NCI-H1417 (cell line): ENCODE measurements around the gene RABAC1.
"Not testable (repeated sequence)": the region's sequence is repeated elsewhere in the genome, so short reads cannot be mapped to it uniquely, and the experiment has no call there.

Source experiments
- DNase-seq, 3 experiments: peaks; one replicate each; lab custom pipeline; 2025; lab: John Stamatoyannopoulos, UW

Gene RABAC1

DNA sequence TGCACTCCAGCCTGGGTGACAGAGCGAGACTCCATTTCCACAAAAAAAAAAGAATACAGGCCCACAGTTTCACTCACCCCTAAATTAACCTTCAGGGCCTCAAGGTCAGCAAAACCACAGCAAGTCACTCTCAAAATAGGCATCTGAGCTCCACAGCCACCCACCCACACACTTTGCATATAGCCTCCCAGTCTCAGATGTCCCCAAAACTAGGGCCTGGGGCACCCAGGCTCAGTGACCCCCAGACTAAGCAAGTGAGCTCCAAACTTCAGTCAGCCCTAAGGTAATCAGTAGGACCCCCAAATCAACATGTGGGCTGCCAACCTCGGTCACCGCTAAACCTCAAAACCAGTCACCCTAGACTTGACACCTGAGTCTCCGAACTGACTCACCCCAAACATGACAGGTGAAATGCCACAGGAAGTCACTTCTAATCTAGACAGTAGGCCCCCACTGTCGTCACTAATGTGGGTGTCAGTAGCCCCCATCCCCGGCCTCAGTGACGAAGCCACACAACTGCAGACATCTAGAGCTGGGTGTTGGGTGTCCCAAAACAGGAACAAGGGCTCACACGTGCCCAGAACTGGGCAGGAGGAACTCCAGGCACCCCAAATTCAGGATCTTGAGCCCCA, 13.9 kb downstream of the RABAC1 start:
- DNase-seq = no peak

DNA sequence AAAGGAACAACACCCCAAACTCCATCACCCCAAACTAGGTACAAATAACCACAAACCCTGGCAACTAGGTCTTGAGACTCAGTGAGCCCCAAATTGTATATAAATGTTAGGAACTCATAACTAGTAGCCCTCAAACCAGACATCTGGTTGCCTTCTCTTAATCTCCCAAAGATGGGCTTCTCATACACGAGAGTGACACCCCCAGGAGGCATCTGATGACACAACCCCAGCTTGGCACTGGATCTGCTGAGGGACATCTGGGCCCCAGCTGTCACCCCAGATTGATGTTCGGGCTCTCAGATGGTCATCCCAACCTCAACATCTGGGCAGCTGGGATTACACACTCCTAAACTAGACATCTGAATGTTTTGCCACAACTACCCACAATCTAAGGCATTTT, 14.8 kb downstream of the RABAC1 start:
- no peak for DNase-seq

GRCh38 chr19:41941410-41942202, 17.5 kb downstream of the RABAC1 start:
- DNase-seq = no peak

GRCh38 chr19:41940731-41941409, 18.3 kb downstream of the RABAC1 start:
- peak in 2 of 3 experiments; percentile 34 to 42 for DNase-seq

DNA sequence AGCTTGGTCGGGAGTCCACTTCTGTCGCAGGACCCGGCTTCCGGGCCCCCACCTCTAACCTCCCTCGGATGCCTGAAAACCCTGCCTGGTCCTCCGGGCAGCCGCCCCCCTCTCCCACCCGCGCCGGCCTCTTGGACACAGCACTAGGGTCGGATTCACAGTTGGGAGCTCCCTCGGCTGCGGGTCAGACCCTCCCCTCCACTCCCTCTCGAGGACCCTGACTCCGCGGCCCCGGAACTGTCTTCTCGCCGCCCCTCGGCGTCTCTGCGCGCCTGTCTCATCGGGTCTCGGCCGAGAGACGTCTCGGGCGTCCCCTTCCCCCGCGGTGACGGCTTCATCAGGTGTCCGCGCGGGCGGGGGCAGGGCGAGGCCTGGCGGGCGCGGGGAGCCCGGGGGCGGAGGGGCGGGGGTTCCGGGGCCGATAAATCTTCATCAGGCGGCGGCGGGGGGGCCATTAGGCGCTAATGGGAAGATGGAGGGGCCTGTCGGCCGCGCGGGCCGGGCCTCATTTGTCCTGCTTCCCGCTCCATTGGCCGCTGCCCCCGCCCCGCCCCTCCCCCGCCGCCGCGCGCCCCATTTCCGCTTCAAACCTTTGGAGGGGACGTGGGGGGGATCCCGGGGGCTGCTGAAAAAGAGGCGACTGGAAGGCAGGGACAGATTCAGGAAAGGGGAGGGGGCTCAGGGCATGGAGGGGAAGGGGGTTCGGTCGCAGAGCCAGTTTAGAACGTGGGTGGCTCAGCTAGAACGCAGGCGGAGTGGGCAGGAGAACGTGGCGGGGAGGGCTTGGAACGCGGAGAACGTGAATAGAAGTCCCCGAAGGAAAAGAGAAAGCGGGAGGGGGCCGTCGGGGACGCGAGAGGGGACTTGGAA, 19.0 kb downstream of the RABAC1 start:
- peak; percentile 36 to 74 (median 59) for DNase-seq

DNA sequence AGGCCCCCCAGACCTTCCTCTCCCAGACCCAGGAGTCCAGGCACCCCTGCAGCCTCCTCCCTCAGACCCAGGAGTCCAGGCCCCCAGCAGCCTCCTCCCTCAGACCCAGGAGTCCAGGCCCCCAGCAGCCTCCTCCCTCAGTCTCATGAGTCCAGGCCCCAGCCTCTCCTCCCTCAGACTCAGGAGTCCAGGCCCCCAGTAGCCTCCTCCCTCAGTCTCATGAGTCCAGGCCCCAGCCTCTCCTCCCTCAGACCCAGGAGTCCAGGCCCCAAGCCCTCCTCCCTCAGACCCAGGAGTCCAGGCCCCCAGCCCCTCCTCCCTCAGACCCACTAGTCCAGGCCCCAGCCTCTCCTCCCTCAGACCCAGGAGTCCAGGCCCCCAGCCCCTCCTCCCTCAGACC, 19.9 kb downstream of the RABAC1 start:
- DNase-seq = not testable (repeated sequence)

DNA sequence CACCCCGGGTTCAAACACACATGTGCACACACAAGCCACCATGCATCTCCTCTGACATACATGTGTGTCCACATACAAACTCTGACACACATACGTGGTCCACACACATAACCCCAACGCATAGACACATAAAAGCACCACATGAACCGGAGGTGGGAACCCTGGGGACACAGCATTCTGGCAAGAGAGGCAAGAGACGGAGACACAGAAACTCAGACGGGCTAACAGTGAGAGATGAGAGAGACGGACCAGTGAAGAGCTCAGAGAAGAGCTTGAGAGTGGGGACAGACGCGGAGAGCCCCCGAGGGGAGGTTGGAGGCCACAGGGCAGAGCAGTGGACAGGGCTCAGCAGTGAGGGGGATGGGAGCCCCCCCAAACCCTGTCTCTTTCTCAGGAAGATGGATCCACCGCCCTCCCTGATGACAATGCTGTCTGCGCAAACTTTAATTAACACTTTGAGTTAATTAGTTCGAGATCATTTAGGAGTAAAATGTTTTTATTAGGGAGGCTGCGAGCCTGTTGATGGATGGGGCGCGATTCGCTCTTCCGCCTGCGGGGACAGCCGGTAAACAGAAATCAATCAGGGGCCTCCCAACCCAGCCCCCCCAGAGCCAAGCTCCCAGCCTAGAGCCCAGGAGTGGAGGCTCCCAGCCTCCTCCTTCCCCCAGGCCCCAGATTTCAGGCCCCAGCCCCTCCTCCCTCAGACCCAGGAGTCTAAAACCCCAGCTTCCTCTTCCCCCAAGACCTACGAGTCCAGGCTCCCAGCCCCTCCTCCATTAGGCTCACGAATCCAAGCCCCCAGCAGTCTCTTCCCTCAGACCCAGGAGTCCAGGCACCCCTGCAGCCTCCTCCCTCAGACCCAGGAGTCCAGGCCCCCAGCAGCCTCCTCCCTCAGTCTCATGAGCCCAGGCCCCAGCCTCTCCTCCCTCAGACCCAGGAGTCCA, 21.3 kb downstream of the RABAC1 start:
- DNase-seq = peak in 2 of 3 experiments; percentile 36 to 56

DNA sequence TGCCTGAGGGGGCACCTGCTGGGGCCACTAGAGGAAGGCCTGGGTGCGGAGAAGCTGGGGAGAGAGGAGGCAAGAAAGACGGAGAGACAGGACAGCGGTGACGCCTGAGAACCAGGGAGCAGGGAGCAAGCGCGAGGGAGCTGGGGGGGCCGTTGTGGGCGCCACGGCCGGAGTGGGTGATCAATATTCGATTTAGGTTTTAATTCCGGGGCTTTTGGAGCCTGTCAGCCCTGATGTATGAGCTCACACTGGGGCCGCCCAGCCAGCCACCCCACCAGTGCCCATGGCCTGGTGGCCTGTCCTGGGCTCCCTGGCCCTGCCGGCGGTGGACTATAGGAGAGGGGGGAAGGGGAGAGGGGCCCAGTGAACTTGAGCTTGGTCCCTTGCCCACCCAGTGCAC, 22.2 kb downstream of the RABAC1 start:
- no peak for DNase-seq

- no peak for DNase-seq
These were observed 22.7 kb downstream of the RABAC1 start for GRCh38 chr19:41936416-41936850.

DNA sequence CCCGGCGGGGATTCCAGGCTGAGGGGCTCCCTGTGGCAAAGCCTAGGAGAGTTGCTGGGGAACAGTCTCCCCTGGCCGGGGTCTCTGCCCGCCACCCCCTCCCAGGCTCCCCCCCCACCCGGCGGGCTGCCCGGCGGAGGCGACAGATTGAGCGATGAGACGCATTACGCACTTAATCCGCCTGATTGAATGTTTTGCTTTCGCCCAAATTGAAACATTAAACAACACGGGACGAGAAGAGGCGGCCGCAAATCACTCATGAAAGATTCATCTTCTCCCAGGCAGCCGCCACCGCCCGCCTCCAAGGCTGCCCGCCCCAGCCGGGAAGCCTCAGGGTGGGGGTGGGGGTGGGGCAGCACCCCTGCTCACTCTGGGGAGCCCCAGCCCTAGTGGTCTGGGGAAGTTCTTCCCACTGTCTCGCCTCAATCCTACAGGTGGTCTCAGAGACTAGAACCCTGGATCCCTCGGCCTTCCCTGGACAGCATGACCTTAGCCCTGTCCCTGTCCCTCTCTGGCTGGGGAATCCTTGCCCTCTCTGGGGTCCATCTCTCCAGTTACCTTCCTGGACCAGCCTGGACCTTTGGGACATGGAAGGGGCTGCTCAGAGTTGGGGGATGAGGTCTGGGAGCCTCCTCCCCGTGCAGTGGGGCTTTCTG, 23.2 kb downstream of the RABAC1 start:
- no peak for DNase-seq

- DNase-seq = peak; percentile 61 to 78 (median 78)
These were observed 24.2 kb downstream of the RABAC1 start for GRCh38 chr19:41934849-41935374.

DNA sequence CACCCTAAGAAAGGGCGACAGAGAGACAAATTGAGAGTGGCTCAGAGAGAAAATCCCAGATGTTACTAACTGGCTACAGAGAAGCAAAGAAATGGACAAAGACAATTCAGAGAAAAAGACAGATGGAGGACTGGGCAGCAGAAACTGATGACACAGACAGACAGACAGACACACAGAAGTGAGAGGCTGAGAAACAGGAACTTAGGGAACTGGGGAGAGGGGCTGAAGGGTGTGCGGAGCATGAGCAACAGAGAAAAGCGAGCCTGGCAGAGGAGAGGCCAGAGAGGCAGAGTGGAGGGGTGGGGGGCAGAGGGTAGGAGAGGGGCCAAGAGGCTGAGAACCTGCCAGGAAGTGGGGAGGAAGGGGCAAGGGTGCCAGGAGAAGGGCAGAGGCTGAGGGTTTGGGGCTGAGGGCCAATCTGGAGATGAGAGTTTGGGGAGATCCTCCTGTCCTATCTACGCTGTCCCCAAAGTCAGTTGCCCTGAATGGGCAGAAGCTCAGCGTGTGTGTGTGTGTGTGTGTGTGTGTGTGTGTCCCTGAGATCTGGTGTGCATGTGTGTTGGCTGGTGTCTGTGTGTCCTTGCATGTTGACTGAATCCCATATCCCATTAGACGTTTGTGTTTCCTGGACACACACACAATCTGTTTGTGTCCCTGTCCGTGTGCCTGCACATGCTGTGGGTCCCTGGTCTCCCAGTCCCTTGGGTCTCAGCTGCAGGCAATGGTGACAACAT, 25.3 kb downstream of the RABAC1 start:
- no peak for DNase-seq

DNA sequence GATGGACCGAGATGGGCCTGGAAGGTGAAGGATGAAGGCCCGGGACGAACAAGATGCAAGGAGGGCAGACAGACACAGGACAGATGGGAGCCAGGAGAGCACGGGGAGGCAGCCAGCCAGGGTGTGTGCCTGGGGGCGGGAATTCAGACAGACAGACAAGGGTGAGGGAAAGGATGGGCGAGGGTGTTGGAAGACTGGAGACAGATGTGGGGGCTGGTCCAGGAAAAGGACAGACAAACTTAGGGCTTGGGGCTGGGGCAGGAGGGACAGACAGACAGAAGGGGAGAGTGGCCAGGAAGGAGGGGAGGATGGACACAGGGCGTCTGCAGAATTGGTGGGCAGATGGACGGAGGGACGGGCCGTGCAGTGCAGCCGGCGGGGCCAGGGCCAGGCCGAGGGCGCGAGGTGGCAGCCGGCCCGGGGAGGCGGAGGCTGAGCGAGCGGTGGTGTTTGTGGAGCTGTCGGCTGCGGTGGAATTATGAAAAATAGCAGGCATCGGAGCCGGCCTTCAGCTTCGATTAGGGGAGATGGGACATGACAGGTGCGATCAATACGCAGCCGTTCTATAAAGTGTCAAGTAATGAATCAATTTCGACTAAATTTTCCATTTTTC, 26.3 kb downstream of the RABAC1 start:
- peak in 2 of 3 experiments; percentile 37 to 40 for DNase-seq

GRCh38 chr19:41932259-41932719, 26.8 kb downstream of the RABAC1 start:
- no peak for DNase-seq

DNA sequence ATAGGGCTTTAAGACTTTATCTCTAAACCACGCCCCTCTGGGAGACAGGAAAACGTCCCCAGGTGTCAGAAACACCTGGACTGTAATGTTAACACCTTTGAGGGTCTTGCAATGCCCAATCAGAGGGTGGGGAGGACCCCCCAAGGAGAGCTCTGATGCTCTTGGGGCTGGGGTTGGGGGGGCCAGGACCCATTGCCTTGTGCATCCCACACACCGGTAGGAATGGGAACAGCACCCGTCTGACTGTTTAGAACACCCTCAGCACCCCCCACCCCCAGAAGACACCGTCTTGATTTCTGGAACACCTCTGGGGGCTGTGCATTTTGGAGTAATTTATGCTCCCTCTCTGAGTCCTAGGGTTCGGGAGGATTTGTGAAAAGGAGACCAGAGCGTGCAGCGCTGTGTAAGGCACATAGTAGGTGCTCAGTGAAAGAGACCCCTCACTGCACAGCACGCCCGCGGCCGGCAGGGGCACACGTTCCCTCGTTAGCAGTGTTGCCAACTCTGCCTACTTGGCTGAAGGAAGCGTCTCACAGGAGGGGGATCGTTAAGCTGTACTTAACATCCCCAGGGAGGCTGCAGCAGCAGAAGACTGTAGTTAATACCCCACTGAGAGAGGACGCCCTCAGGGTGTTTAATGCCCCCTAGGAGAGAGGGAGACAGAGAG, 28.1 kb downstream of the RABAC1 start:
- DNase-seq = peak in 2 of 3 experiments; percentile 66 to 79

DNA sequence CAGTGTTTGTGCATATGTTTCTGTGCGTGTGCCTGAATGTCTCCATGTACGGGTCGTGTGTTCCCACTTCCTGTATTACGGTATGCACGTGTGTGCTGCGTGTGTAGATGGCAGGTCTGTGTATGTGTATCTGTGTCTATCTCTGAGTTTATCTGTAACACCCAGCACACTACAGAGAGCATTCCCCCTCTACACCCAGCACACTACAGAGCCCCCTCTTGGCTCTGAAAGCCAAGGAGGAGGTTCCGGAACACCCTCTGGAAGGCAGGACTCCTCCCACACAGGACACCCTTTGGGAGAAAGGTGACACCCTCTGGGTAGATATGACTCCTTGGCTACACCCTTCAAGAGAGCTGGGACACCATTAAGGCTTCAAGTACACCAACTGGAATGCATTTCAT, 28.8 kb downstream of the RABAC1 start:
- DNase-seq = peak in 1 of 3 experiments; percentile 35

DNA sequence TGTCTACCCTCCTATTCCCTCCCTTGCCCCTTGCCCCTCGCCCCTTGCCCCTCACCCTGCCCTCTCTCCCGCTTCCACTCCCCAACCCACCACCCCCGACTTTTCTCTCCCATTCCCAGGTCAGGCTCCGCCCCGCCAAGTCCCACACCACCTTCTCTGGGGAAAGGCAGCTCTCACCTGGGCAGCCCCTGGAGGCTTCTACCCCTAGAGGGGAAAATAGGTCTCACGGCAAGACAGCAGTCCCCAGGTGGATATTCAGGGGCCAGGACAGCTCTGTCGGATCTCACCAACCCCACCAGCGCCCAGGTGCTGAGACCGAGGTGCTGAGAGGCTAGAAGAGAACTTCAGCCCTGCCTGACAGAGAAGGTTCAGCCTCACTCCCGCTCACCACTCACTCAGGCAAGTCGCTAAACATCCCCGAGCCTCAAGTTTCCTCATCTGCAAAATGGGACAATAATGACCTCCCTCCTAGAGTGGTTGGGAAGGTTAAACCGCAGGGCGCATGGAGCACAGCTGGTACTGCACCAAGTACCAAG, 29.5 kb downstream of the RABAC1 start:
- no peak for DNase-seq
